H1 (cell line): ENCODE results near the gene RAP1A. TPM values are rescaled to one million over a fixed set of nuclear protein-coding genes. Genes with fewer than 3 reads are reported as not detected.

ENCODE experiments used
- CTCF ChIA-PET: fragments of 300-600 bp; sonication (Branson Sonifier 250); formaldehyde crosslinking; loops from one replicate; lab custom pipeline; 2021; ENCODE audit not compliant: partially characterized antibody; lab: Charles Lee
- POLR2A ChIA-PET: fragments of 300-600 bp; sonication (Branson Sonifier 250); formaldehyde crosslinking; loops from one replicate; lab custom pipeline; 2021; ENCODE audit warnings: inconsistent platforms; ENCODE audit not compliant: partially characterized antibody; lab: Charles Lee
- DNase-seq, 2 experiments: peaks; one replicate each; pipeline versions ENCODE4 v3.0.0 to v3.0.0-alpha.2; 2010 to 2022; ENCODE audit warnings: low spot score in 2 of 2, low read depth in 1 of 2, mixed read lengths in 1 of 2
- FAIRE-seq: peaks from 2 replicates; lab custom pipeline; 2011; peaks lifted over from hg19 to GRCh38; lab: Jason Lieb, UNC
- H2AFZ ChIP-seq: 2 replicates; pipeline ENCODE4 v1.8.1; 2012; ENCODE audit warnings: low read length, inconsistent platforms
- H2AK5ac ChIP-seq: 2 replicates; pipeline ENCODE4 v1.6.1; 2013; ENCODE audit warnings: low read depth, low read length
- H2BK120ac ChIP-seq: replicated peaks from 2 replicates; pipeline ENCODE3; 2013; ENCODE audit warnings: low read depth, low read length, inconsistent platforms
- H2BK12ac ChIP-seq: 2 replicates; pipeline ENCODE4 v1.6.1; 2013; ENCODE audit warnings: low read depth, low read length
- H2BK15ac ChIP-seq: 2 replicates; pipeline ENCODE4 v1.6.1; 2013; ENCODE audit warnings: low read length
- H2BK20ac ChIP-seq: 2 replicates; pipeline ENCODE4 v1.6.1; 2013; ENCODE audit warnings: low read length
- H2BK5ac ChIP-seq: 2 replicates; pipeline ENCODE4 v1.6.1; 2013; ENCODE audit warnings: low read depth, low read length
- H3K14ac ChIP-seq: 2 replicates; pipeline ENCODE4 v1.6.1; 2013; ENCODE audit warnings: inconsistent platforms; ENCODE audit not compliant: insufficient read length
- H3K18ac ChIP-seq: 2 replicates; pipeline ENCODE4 v1.6.1; 2013; ENCODE audit warnings: low read length; ENCODE audit errors: extremely low read depth
- H3K23ac ChIP-seq: 2 replicates; pipeline ENCODE4 v1.6.1; 2013; ENCODE audit warnings: inconsistent platforms; ENCODE audit not compliant: insufficient read length
- H3K23me2 ChIP-seq: 2 replicates; pipeline ENCODE4 v1.6.1; 2013; ENCODE audit warnings: low read depth, low read length
- H3K27ac ChIP-seq: 2 replicates; pipeline ENCODE4 v1.6.1; 2011; ENCODE audit warnings: low read depth, low read length, inconsistent platforms
- H3K27me3 ChIP-seq, 4 experiments: replicated peaks in 1 of 4; 1 replicate in 1 of 4; 2 replicates in 3 of 4; pipeline versions ENCODE4 v1.6.1 to v1.8.1; 2011 to 2013; ENCODE audit warnings: low read length in 3 of 4, mild to moderate bottlenecking in 3 of 4, inconsistent platforms in 2 of 4, mixed read lengths in 2 of 4, moderate library complexity in 1 of 4; ENCODE audit not compliant: control insufficient read depth in 3 of 4, insufficient read depth in 3 of 4; ENCODE audit errors: extremely low read depth in 1 of 4
- H3K36me3 ChIP-seq, 4 experiments: 2 replicates each; pipeline versions ENCODE4 v1.6.1 to v1.8.1; 2011 to 2013; ENCODE audit warnings: mild to moderate bottlenecking in 4 of 4, low read length in 3 of 4, moderate library complexity in 2 of 4, control low read depth in 1 of 4, inconsistent platforms in 1 of 4; ENCODE audit not compliant: insufficient read depth in 4 of 4, control insufficient read depth in 2 of 4
- H3K4ac ChIP-seq: replicated peaks from 2 replicates; pipeline ENCODE3; 2013; ENCODE audit warnings: low read length, low read depth, mixed read lengths, inconsistent platforms; ENCODE audit not compliant: insufficient read length
- H3K4me1 ChIP-seq, 4 experiments: replicated peaks in 1 of 4; 1 replicate in 1 of 4; 2 replicates in 3 of 4; pipeline versions ENCODE4 v1.6.1 to v1.8.1; 2011 to 2013; ENCODE audit warnings: low read length in 3 of 4, inconsistent platforms in 2 of 4, mixed read lengths in 1 of 4; ENCODE audit not compliant: insufficient read depth in 4 of 4, control insufficient read depth in 3 of 4
- H3K4me2 ChIP-seq, 2 experiments: 2 replicates each; pipeline versions ENCODE4 v1.6.1 to v1.8.1; 2011 to 2013; ENCODE audit warnings: low read depth in 2 of 2, low read length in 2 of 2, control low read depth in 1 of 2, inconsistent platforms in 1 of 2, mild to moderate bottlenecking in 1 of 2; ENCODE audit not compliant: insufficient read depth in 1 of 2
- H3K4me3 ChIP-seq, 4 experiments: fragments of 200-600, 300-600 bp in 1 of 4; sonication (generic), shearing (Covaris generic), sonication (Bioruptor Twin) in 1 of 4; 2 replicates each; pipeline versions ENCODE4 v1.5.1 to v1.8.1; 2011 to 2016; ENCODE audit warnings: low read length in 4 of 4, low read depth in 3 of 4, control low read depth in 2 of 4, inconsistent platforms in 2 of 4, mild to moderate bottlenecking in 2 of 4, mixed read lengths in 1 of 4, moderate library complexity in 1 of 4; ENCODE audit not compliant: insufficient read depth in 2 of 4; ENCODE audit errors: extremely low read depth in 1 of 4
- H3K56ac ChIP-seq: replicated peaks from 2 replicates; pipeline ENCODE3; 2013; ENCODE audit warnings: low read depth, mild to moderate bottlenecking, mixed read lengths, low read length, inconsistent platforms; ENCODE audit not compliant: insufficient read length
- H3K79me1 ChIP-seq: 2 replicates; pipeline ENCODE4 v1.6.1; 2013; ENCODE audit warnings: low read depth, low read length, control low read depth
- H3K79me2 ChIP-seq, 2 experiments: 2 replicates each; pipeline versions ENCODE4 v1.6.1 to v1.8.1; 2012 to 2013; ENCODE audit warnings: low read length in 2 of 2, mild to moderate bottlenecking in 2 of 2, inconsistent platforms in 1 of 2; ENCODE audit not compliant: insufficient read depth in 2 of 2, control insufficient read depth in 1 of 2
- H3K9ac ChIP-seq, 4 experiments: replicated peaks in 1 of 4; 1 replicate in 1 of 4; 2 replicates in 3 of 4; pipeline versions ENCODE4 v1.6.1 to v1.8.1; 2011 to 2013; ENCODE audit warnings: low read depth in 3 of 4, low read length in 3 of 4, control low read depth in 2 of 4, mild to moderate bottlenecking in 2 of 4, moderate library complexity in 2 of 4, inconsistent platforms in 1 of 4; ENCODE audit errors: extremely low read depth in 1 of 4
- H3K9me3 ChIP-seq, 2 experiments: 2 replicates each; pipeline versions ENCODE4 v1.6.1 to v1.8.1; 2012 to 2013; ENCODE audit warnings: mild to moderate bottlenecking in 2 of 2, moderate library complexity in 2 of 2, control low read depth in 1 of 2, inconsistent platforms in 1 of 2, low read depth in 1 of 2, low read length in 1 of 2, mixed read lengths in 1 of 2; ENCODE audit not compliant: insufficient read depth in 2 of 2
- H4K20me1 ChIP-seq, 2 experiments: replicated peaks in 1 of 2; 2 replicates each; pipeline versions ENCODE3 to v1.8.1; 2011 to 2013; ENCODE audit warnings: inconsistent platforms in 2 of 2, low read length in 2 of 2, mild to moderate bottlenecking in 1 of 2; ENCODE audit not compliant: insufficient read depth in 2 of 2, control insufficient read depth in 1 of 2
- H4K5ac ChIP-seq: 2 replicates; pipeline ENCODE4 v1.6.1; 2013; ENCODE audit warnings: low read length, low read depth, mixed read lengths, inconsistent platforms; ENCODE audit not compliant: insufficient read length
- H4K8ac ChIP-seq: 2 replicates; pipeline ENCODE4 v1.8.0; 2013; ENCODE audit warnings: mild to moderate bottlenecking, moderate library complexity, low read length, inconsistent platforms; ENCODE audit not compliant: insufficient read depth; ENCODE audit errors: extremely low read depth
- H4K91ac ChIP-seq: replicated peaks from 2 replicates; pipeline ENCODE3; 2013; ENCODE audit warnings: low read length, mixed read lengths, inconsistent platforms; ENCODE audit not compliant: insufficient read length
- EZH2 ChIP-seq: fragments of 200-600 bp; sonication (generic); IDR thresholded peaks from 2 replicates; pipeline ENCODE4 v1.7.1; 2012; ENCODE audit warnings: low read depth, mild to moderate bottlenecking, moderate library complexity, low read length, inconsistent platforms; ENCODE audit not compliant: severe bottlenecking
- NANOG ChIP-seq: IDR thresholded peaks from 2 replicates; pipeline ENCODE4 v1.6.1; 2011; ENCODE audit warnings: low read length, low read depth, mild to moderate bottlenecking, inconsistent platforms; ENCODE audit not compliant: insufficient read depth, poor library complexity, severe bottlenecking
- WGBS, 2 experiments: shearing (Covaris generic) in 1 of 2; methylation state at CpG; one replicate each; pipeline versions ENCODE4 v1.1.6 to v1.1.7; 2013 to 2015; ENCODE audit warnings: low lambda C conversion rate in 2 of 2, mixed read lengths in 2 of 2, inconsistent platforms in 1 of 2, low coverage in 1 of 2, missing lambda C conversion rate in 1 of 2; ENCODE audit not compliant: insufficient replicate concordance in 2 of 2, insufficient coverage in 1 of 2, insufficient read length in 1 of 2; ENCODE audit errors: extremely low coverage in 1 of 2, missing lambda C conversion rate in 1 of 2; 5-methylcytosine and 5-hydroxymethylcytosine counted together
- polyA plus RNA-seq, 7 experiments: library from polyadenylated mRNA; depleted of rRNA in 3 of 7; stranded (reverse) in 5 of 7; unstranded in 2 of 7; fragments of >200 nt in 5 of 7; fragments of 200-250 nt in 2 of 7; gene quantifications; 1 replicate in 5 of 7; 2 replicates in 1 of 7; 4 replicates in 1 of 7; pipeline versions ENCODE4 v1.2.1 to v1.2.3, GENCODE V29; 2011 to 2013; ENCODE audit warnings: missing spikeins in 2 of 7, mixed read lengths in 2 of 7
- total RNA-seq: library from RNA; stranded (reverse); fragmentation: NEBNext Ultra II Directional; extraction: Animal tissue kit (Norgen Biotek cat#: 25700); gene quantifications from 2 replicates; pipeline ENCODE4 v1.2.1, GENCODE V29; 2021

RAP1A gene
- total and polyA plus RNA-seq, 2 of the 8 experiments (the other 6 are each of a cell fraction or from before 2014, with no cell fraction given), result 10.9 to 35.8 TPM

DNA sequence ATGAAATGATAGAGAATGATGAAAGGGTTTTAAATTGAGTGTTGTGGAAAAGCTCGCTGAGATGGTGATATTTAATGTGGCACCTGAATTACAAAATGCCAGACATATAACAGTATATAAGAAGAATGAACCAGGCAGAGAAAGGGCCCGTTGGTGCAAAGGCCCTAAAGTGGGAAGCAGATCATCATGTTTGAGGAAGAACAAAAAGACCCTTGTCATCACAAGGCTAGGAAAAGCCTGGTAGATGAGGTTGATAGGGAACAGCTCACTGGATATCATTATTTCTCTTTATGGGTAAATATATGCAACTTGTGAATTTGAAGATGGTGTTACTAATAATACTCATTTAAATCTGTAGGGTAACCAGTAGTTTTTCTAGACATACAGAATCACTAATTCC lies 11.0 kb downstream of the RAP1A start:
- no peak overlapping the region for H4K5ac ChIP-seq
- peaks cover 0 to 89% of the 10 kb centered on the region in 2 experiments; a peak in 2 of 4 replicates for H3K79me2 ChIP-seq
- 91% methylated on average over 2 of the region's 2 CpGs; no CpG with 5 or more reads in 1 of the 2 experiments for WGBS, 2 experiments

More for the DNA sequence above, 11.0 kb downstream of the RAP1A start:
- no peak for DNase-seq
- no peak overlapping the region for H3K4me3 ChIP-seq
- H3K56ac ChIP-seq, result no peak overlapping the region
- no peak overlapping the region for H2BK5ac ChIP-seq
- H3K27me3 ChIP-seq, result no peaks in the 10 kb centered on the region
- H3K4ac ChIP-seq, result no peak overlapping the region
- no peak overlapping the region for H3K14ac ChIP-seq
- no peaks in the 10 kb centered on the region for H3K36me3 ChIP-seq
- peaks cover 0 to 1% of the 10 kb centered on the region in 2 experiments for H4K20me1 ChIP-seq
- no peak overlapping the region for H2AFZ ChIP-seq
- H3K23ac ChIP-seq, result no peak overlapping the region
- TF ChIP-seq EZH2 (no peak), NANOG (no peak)
- TF ChIP-seq, all 59 proteins: peak for 0
- H3K27ac ChIP-seq, result no peak overlapping the region
- no peak overlapping the region for H2BK15ac ChIP-seq
- POLR2A ChIA-PET, result no interaction called here
- FAIRE-seq, result no peak
- H4K8ac ChIP-seq, result no peak overlapping the region
- no peak overlapping the region for H3K4me2 ChIP-seq
- H3K9me3 ChIP-seq, result no peaks in the 10 kb centered on the region
- no peak overlapping the region for H2AK5ac ChIP-seq
- H3K18ac ChIP-seq, result no peak overlapping the region
- H4K91ac ChIP-seq, result no peak overlapping the region
- no peaks in the 10 kb centered on the region for H3K23me2 ChIP-seq
- CTCF ChIA-PET, result interaction anchor here (1.1 to 1.4 kb wide), 2 partner anchors 114 to 135 kb away, joined by 3 read pairs; no protein-coding TSS in a partner anchor
- no peak overlapping the region for H2BK12ac ChIP-seq
- H3K79me1 ChIP-seq, result no peaks in the 10 kb centered on the region
- no peak overlapping the region for H3K9ac ChIP-seq
- no peak overlapping the region for H2BK120ac ChIP-seq
- H3K4me1 ChIP-seq, result peaks cover 0 to 2% (median 0%) of the 10 kb centered on the region in 4 experiments; a peak in 2 of 7 replicates
- H2BK20ac ChIP-seq, result no peak overlapping the region
